ENCODE measurements around the gene MEGF9. TPM values are rescaled to one million over a fixed set of nuclear protein-coding genes. Genes with fewer than 3 reads are reported as not detected.

The MEGF9 gene
- total and polyA plus RNA-seq, 2 donors, result 3.5 to 3.7 TPM

DNA sequence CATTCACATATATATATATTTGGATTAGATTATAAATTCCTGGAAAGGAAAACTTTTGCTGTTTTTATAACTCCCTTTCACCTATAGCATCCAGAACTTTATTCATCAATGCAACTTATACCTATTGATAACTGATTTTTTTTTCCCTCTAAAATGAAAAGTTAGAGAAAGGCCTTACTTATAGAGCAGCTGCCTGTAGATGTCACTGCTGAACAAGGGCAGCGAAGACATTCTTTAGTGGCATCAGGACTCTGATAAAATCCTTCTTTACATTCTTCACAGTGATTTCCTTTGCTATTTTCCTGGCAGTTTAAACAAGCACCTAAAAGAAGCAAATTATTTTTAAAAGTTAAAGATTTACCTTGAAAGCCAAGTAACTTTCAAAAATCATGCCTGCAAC is 102.1 kb downstream of the MEGF9 start:
- no peaks in the 10 kb centered on the region for H3K27me3 ChIP-seq (ENCODE audit: control insufficient read depth in 2 of 2, insufficient read depth in 1 of 2, low read length in 1 of 2)
- DNase-seq (ENCODE audit: low read depth in 6 of 9, low spot score in 9 of 9), result no peak
- no peak overlapping the region for H3K4me3 ChIP-seq (ENCODE audit: low read length in 2 of 2)
- 99% methylated on average over 1 of the region's 1 CpG for WGBS
- peaks cover 0 to 4% of the 10 kb centered on the region in 2 donors for H3K36me3 ChIP-seq (ENCODE audit: control insufficient read depth in 2 of 2, insufficient read depth in 2 of 2, low read length in 1 of 2)
- H3K4me1 ChIP-seq (ENCODE audit: control insufficient read depth in 2 of 2, insufficient read depth in 2 of 2, low read length in 2 of 2), result no peaks in the 10 kb centered on the region
- H3K9me3 ChIP-seq (ENCODE audit: control insufficient read depth in 2 of 2, insufficient read depth in 1 of 2, low read length in 1 of 2), result no peaks in the 10 kb centered on the region
- no peak overlapping the region for H3K27ac ChIP-seq (ENCODE audit: low read depth in 1 of 2, low read length in 1 of 2)

- Histone ChIP-seq H3K4me3 (ENCODE audit: low read length in 2 of 2) (no peak overlapping the region), H3K36me3 (ENCODE audit: control insufficient read depth in 2 of 2, insufficient read depth in 2 of 2, low read length in 1 of 2) (peaks cover 0 to 4% of the 10 kb centered on the region in 2 donors), H3K27me3 (ENCODE audit: control insufficient read depth in 2 of 2, insufficient read depth in 1 of 2, low read length in 1 of 2) (no peaks in the 10 kb centered on the region), H3K27ac (ENCODE audit: low read depth in 1 of 2, low read length in 1 of 2) (no peak overlapping the region), H3K4me1 (ENCODE audit: control insufficient read depth in 2 of 2, insufficient read depth in 2 of 2, low read length in 2 of 2) (no peaks in the 10 kb centered on the region), H3K9me3 (ENCODE audit: control insufficient read depth in 2 of 2, insufficient read depth in 1 of 2, low read length in 1 of 2) (no peaks in the 10 kb centered on the region)
- WGBS, result 96% methylated on average over 1 of the region's 1 CpG
- no peak for DNase-seq (ENCODE audit: low read depth in 6 of 9, low spot score in 9 of 9)
These were observed 102.6 kb downstream of the MEGF9 start for GRCh38 chr9:120611690-120612068.

DNA sequence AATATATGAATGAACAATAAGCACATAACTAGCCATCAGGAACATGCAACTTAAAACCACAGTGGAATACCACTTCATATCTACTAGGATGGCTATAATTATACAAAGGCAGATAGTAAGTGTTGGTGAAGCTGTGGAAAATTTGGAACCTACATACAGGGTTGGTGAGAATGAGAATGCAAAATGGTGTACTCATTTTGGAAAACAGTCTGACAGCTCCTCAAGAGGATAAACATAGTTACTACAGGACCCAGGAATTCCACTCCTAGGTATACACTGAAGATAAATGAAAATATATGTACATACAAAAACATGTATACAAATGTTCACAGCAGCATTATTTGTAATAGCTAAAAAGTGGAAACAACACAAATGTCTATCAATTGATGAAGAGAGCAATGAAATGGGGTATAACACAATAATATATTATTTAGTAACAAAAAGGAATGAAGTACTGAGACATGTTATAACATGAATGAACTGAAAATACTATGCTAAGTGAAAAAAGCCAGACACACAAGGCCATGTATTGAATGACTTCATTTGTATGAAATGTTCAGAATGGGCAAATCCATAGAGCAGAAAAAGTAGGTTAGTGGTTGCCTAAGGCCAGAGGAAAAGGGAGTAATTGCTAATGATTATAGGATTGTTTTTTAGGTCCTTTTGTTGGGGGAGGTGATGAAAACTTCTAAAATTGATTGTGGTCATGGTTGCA is 103.1 kb downstream of the MEGF9 start:
- Histone ChIP-seq H3K27me3 (ENCODE audit: control insufficient read depth in 2 of 2, insufficient read depth in 1 of 2, low read length in 1 of 2) (no peaks in the 10 kb centered on the region), H3K9me3 (ENCODE audit: control insufficient read depth in 2 of 2, insufficient read depth in 1 of 2, low read length in 1 of 2) (no peaks in the 10 kb centered on the region), H3K27ac (ENCODE audit: low read depth in 1 of 2, low read length in 1 of 2) (no peak overlapping the region), H3K4me3 (ENCODE audit: low read length in 2 of 2) (no peak overlapping the region), H3K36me3 (ENCODE audit: control insufficient read depth in 2 of 2, insufficient read depth in 2 of 2, low read length in 1 of 2) (peaks cover 0 to 4% of the 10 kb centered on the region in 2 donors), H3K4me1 (ENCODE audit: control insufficient read depth in 2 of 2, insufficient read depth in 2 of 2, low read length in 2 of 2) (no peaks in the 10 kb centered on the region)
- DNase-seq (ENCODE audit: low read depth in 6 of 9, low spot score in 9 of 9), result no peak

DNA sequence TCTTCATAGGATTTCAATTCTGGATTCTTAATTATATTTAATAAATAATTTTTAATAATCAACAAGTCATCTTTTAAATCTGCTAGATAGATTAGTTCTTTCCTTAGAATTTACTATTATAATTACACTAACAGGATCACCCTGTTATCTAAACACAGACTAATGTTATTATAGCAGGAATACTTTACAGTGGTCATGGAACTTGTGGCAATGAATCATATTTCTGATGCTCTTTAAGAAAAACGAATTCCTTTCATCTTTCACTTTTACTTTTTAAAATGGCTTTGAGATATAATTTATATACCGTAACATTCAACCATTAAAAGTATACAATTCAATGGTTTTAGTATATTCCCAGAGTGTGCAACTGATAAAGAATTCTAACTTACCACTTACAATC is 104.6 kb downstream of the MEGF9 start:
- 97% methylated on average over 2 of the region's 2 CpGs for WGBS

GRCh38 chr9:120608421-120608820 is 105.8 kb downstream of the MEGF9 start:
- H3K4me1 ChIP-seq (ENCODE audit: control insufficient read depth in 2 of 2, insufficient read depth in 2 of 2, low read length in 2 of 2), result no peaks in the 10 kb centered on the region
- no peak overlapping the region for H3K4me3 ChIP-seq (ENCODE audit: low read length in 2 of 2)
- no peak overlapping the region for H3K27ac ChIP-seq (ENCODE audit: low read depth in 1 of 2, low read length in 1 of 2)
- H3K27me3 ChIP-seq (ENCODE audit: control insufficient read depth in 2 of 2, insufficient read depth in 1 of 2, low read length in 1 of 2), result no peaks in the 10 kb centered on the region
- H3K9me3 ChIP-seq (ENCODE audit: control insufficient read depth in 2 of 2, insufficient read depth in 1 of 2, low read length in 1 of 2), result no peaks in the 10 kb centered on the region
- peaks cover 6 to 10% of the 10 kb centered on the region in 2 donors for H3K36me3 ChIP-seq (ENCODE audit: control insufficient read depth in 2 of 2, insufficient read depth in 2 of 2, low read length in 1 of 2)
- no peak for DNase-seq (ENCODE audit: low read depth in 6 of 9, low spot score in 9 of 9)

More for the DNA sequence above, 104.6 kb downstream of the MEGF9 start:
- no peak overlapping the region for H3K4me3 ChIP-seq (ENCODE audit: low read length in 2 of 2)
- no peak overlapping the region for H3K27ac ChIP-seq (ENCODE audit: low read depth in 1 of 2, low read length in 1 of 2)
- H3K27me3 ChIP-seq (ENCODE audit: control insufficient read depth in 2 of 2, insufficient read depth in 1 of 2, low read length in 1 of 2), result no peaks in the 10 kb centered on the region
- H3K36me3 ChIP-seq (ENCODE audit: control insufficient read depth in 2 of 2, insufficient read depth in 2 of 2, low read length in 1 of 2), result peaks cover 6 to 10% of the 10 kb centered on the region in 2 donors
- no peak for DNase-seq (ENCODE audit: low read depth in 6 of 9, low spot score in 9 of 9)
- H3K4me1 ChIP-seq (ENCODE audit: control insufficient read depth in 2 of 2, insufficient read depth in 2 of 2, low read length in 2 of 2), result no peaks in the 10 kb centered on the region
- no peaks in the 10 kb centered on the region for H3K9me3 ChIP-seq (ENCODE audit: control insufficient read depth in 2 of 2, insufficient read depth in 1 of 2, low read length in 1 of 2)

GRCh38 chr9:120603591-120603990 is 110.7 kb downstream of the MEGF9 start:
- no peaks in the 10 kb centered on the region for H3K4me1 ChIP-seq (ENCODE audit: control insufficient read depth in 2 of 2, insufficient read depth in 2 of 2, low read length in 2 of 2)
- no peak overlapping the region for H3K4me3 ChIP-seq (ENCODE audit: low read length in 2 of 2)
- 97% methylated on average over 1 of the region's 1 CpG for WGBS
- H3K9me3 ChIP-seq (ENCODE audit: control insufficient read depth in 2 of 2, insufficient read depth in 1 of 2, low read length in 1 of 2), result no peaks in the 10 kb centered on the region
- H3K27ac ChIP-seq (ENCODE audit: low read depth in 1 of 2, low read length in 1 of 2), result no peak overlapping the region
- DNase-seq (ENCODE audit: low read depth in 6 of 9, low spot score in 9 of 9), result no peak
- no peaks in the 10 kb centered on the region for H3K27me3 ChIP-seq (ENCODE audit: control insufficient read depth in 2 of 2, insufficient read depth in 1 of 2, low read length in 1 of 2)
- H3K36me3 ChIP-seq (ENCODE audit: control insufficient read depth in 2 of 2, insufficient read depth in 2 of 2, low read length in 1 of 2), result peaks cover 6 to 10% of the 10 kb centered on the region in 2 donors

- Histone ChIP-seq H3K27me3 (ENCODE audit: control insufficient read depth in 2 of 2, insufficient read depth in 1 of 2, low read length in 1 of 2) (no peaks in the 10 kb centered on the region), H3K4me1 (ENCODE audit: control insufficient read depth in 2 of 2, insufficient read depth in 2 of 2, low read length in 2 of 2) (no peaks in the 10 kb centered on the region), H3K27ac (ENCODE audit: low read depth in 1 of 2, low read length in 1 of 2) (no peak overlapping the region), H3K4me3 (ENCODE audit: low read length in 2 of 2) (no peak overlapping the region), H3K36me3 (ENCODE audit: control insufficient read depth in 2 of 2, insufficient read depth in 2 of 2, low read length in 1 of 2) (peaks cover 6 to 10% of the 10 kb centered on the region in 2 donors), H3K9me3 (ENCODE audit: control insufficient read depth in 2 of 2, insufficient read depth in 1 of 2, low read length in 1 of 2) (no peaks in the 10 kb centered on the region)
- DNase-seq (ENCODE audit: low read depth in 6 of 9, low spot score in 9 of 9), result no peak
- WGBS, result 94% methylated on average over 1 of the region's 1 CpG
These were observed 111.3 kb downstream of the MEGF9 start for GRCh38 chr9:120603010-120603409.

DNA sequence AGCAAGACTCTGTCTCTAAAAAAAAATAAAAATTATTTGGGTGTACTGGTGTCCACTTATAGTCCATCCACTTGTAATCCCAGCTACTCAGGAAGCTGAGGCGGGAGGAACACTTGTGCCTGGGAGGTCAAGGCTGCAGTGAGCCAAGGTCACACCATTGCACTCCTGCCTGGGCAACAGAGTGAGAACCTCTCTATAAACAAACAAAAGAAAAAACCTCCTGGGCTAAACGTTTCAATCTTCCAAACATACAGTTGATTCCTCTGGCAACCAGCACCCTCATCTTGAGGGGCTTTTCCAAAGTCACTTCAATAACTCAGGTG is 120.4 kb downstream of the MEGF9 start:
- H3K36me3 ChIP-seq (ENCODE audit: control insufficient read depth in 2 of 2, insufficient read depth in 2 of 2, low read length in 1 of 2), result no peaks in the 10 kb centered on the region
- H3K4me3 ChIP-seq (ENCODE audit: low read length in 2 of 2), result no peak overlapping the region
- no peaks in the 10 kb centered on the region for H3K9me3 ChIP-seq (ENCODE audit: control insufficient read depth in 2 of 2, insufficient read depth in 1 of 2, low read length in 1 of 2)
- H3K4me1 ChIP-seq (ENCODE audit: control insufficient read depth in 2 of 2, insufficient read depth in 2 of 2, low read length in 2 of 2), result no peaks in the 10 kb centered on the region
- no peak for DNase-seq (ENCODE audit: low read depth in 6 of 9, low spot score in 9 of 9)
- WGBS, result 82% methylated on average over 2 of the region's 2 CpGs
- no peaks in the 10 kb centered on the region for H3K27me3 ChIP-seq (ENCODE audit: control insufficient read depth in 2 of 2, insufficient read depth in 1 of 2, low read length in 1 of 2)
- no peak overlapping the region for H3K27ac ChIP-seq (ENCODE audit: low read depth in 1 of 2, low read length in 1 of 2)

DNA sequence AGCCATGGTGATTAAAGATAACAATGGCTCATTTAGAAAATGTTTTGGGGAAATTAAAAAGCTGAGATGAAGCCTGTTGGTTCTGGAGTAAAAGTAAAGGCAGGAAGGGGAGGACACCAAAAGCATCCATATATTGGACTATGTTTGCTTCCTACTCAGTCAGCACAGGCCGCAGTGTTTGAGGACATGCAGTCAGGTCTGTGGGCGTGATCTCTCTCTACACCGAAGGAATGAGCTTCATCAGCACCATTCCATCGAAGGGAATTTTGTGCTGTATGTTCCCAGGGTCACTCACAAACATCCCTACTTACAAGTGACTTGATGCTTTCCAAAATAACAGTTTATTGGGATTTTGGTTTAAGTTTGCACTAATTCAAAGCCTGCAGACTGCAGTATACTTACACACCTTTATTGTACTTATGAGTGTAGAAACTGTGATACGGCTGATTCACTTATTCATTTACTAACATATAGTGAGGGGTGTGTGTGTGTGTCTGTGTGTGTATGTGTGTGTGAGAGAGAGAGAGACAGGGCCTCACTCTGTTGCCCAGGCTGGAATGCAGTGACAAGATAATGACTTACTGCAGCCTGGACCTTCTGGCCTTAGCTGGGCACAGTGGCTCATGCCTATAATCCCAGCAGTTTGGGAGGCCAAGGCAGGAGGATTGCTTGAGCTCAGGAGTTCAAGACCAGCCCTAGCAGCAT is 120.9 kb downstream of the MEGF9 start:
- no peaks in the 10 kb centered on the region for H3K36me3 ChIP-seq (ENCODE audit: control insufficient read depth in 2 of 2, insufficient read depth in 2 of 2, low read length in 1 of 2)
- no peaks in the 10 kb centered on the region for H3K27me3 ChIP-seq (ENCODE audit: control insufficient read depth in 2 of 2, insufficient read depth in 1 of 2, low read length in 1 of 2)
- WGBS, result 96% methylated on average over 5 of the region's 5 CpGs
- H3K4me3 ChIP-seq (ENCODE audit: low read length in 2 of 2), result no peak overlapping the region
- H3K27ac ChIP-seq (ENCODE audit: low read depth in 1 of 2, low read length in 1 of 2), result no peak overlapping the region
- DNase-seq (ENCODE audit: low read depth in 6 of 9, low spot score in 9 of 9), result no peak
- no peaks in the 10 kb centered on the region for H3K9me3 ChIP-seq (ENCODE audit: control insufficient read depth in 2 of 2, insufficient read depth in 1 of 2, low read length in 1 of 2)
- no peaks in the 10 kb centered on the region for H3K4me1 ChIP-seq (ENCODE audit: control insufficient read depth in 2 of 2, insufficient read depth in 2 of 2, low read length in 2 of 2)

Measured in thymus (tissue), 11 donors.